GM10847 (cell line): ENCODE results near the gene DDR1.

Source experiments
- POLR2A ChIP-seq: IDR thresholded peaks from 2 replicates; pipeline ENCODE4 v1.6.1; 2011; ENCODE audit not compliant: insufficient read length; ENCODE audit errors: extremely low read depth

Gene DDR1

GRCh38 chr6:30918670-30919069 is 34.4 kb downstream of the DDR1 start:
- TF ChIP-seq POLR2A = no peak

- TF ChIP-seq POLR2A = no peak
Observed at GRCh38 chr6:30922447-30922852, 38.1 kb downstream of the DDR1 start.

GRCh38 chr6:30926644-30927043 is 42.3 kb downstream of the DDR1 start:
- TF ChIP-seq POLR2A = no peak

- TF ChIP-seq POLR2A = no peak
Observed at GRCh38 chr6:30928677-30929076, 44.4 kb downstream of the DDR1 start.

GRCh38 chr6:30930506-30930905 is 46.2 kb downstream of the DDR1 start:
- TF ChIP-seq POLR2A = no peak

GRCh38 chr6:30931272-30931671 is 47.0 kb downstream of the DDR1 start:
- TF ChIP-seq POLR2A = no peak

- no peak for TF ChIP-seq POLR2A
Observed at GRCh38 chr6:30931969-30932645, 47.8 kb downstream of the DDR1 start, which contains the start of gene SFTA2. Gene SFTA2 (minus strand): TSS chr6:30932170. CDS start chr6:30932096, 74 bp downstream.

- TF ChIP-seq POLR2A = no peak
Observed at GRCh38 chr6:30932665-30933365, 48.5 kb downstream of the DDR1 start.

GRCh38 chr6:30935018-30935417 is 50.7 kb downstream of the DDR1 start:
- no peak for TF ChIP-seq POLR2A

- no peak for TF ChIP-seq POLR2A
Observed at GRCh38 chr6:30937265-30937664, 52.9 kb downstream of the DDR1 start.

GRCh38 chr6:30938730-30939129 is 54.4 kb downstream of the DDR1 start:
- no peak for TF ChIP-seq POLR2A

GRCh38 chr6:30939473-30939872 is 55.2 kb downstream of the DDR1 start:
- TF ChIP-seq POLR2A = no peak

- no peak for TF ChIP-seq POLR2A
Observed at GRCh38 chr6:30940361-30940986, 56.2 kb downstream of the DDR1 start, which contains the start of gene MUCL3. Gene MUCL3 (plus strand): TSS chr6:30940973. CDS start chr6:30941000, 27 bp downstream.

- no peak for TF ChIP-seq POLR2A
Observed at GRCh38 chr6:30942338-30943060, 58.2 kb downstream of the DDR1 start.

GRCh38 chr6:30944051-30944450 is 59.7 kb downstream of the DDR1 start:
- TF ChIP-seq POLR2A = no peak
